Bone marrow (tissue), 2 donors: ENCODE results near the gene SRRM2.
A peak's percentile ranks its signal among the peaks of the same experiment; 100 is the strongest.

Experiments
- DNase-seq, 2 donors: peaks; one replicate each; lab custom pipeline; 2025; lab: John Stamatoyannopoulos, UW

The SRRM2 gene

DNA sequence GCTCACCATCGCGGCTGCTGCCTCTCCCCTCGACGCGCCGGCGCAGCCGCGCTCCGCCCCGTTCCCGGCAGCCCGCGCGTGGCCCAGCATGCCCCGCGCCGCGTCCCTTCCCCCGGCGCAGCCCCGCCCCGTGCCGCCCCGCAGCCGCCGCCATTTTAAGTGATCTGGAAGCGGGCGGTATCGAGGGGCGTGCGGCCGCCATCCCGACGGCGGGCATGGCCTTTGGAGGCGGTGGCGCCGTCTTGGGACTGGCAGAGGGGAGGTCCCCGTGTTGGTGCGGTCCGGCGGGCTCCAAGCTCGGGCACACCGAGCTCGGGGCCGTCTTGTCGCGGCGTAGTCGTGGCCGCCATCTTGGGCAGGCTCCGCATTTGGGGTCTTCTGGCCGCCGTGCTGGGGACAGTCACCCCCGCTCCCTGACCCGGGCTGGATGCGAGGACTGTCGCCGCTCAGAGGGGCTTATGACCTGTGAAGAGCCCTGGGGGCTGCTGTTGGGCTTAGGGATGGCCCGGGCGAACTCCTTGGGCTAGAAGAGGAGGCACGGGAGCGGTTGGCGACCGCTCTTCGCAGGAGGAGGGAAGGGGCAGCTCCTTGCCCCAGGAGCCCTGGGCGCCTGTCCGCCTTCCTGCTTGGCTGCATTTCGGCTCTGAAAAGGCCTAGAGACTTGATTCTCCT, 24.9 kb downstream of the SRRM2 start, which contains the start of gene ELOB:
ELOB (minus strand) TSS at position 50 of the 672 bp plus-strand sequence; CDS start at position 9, 41 bp downstream.
- peak; percentile 49 to 91 for DNase-seq

DNA sequence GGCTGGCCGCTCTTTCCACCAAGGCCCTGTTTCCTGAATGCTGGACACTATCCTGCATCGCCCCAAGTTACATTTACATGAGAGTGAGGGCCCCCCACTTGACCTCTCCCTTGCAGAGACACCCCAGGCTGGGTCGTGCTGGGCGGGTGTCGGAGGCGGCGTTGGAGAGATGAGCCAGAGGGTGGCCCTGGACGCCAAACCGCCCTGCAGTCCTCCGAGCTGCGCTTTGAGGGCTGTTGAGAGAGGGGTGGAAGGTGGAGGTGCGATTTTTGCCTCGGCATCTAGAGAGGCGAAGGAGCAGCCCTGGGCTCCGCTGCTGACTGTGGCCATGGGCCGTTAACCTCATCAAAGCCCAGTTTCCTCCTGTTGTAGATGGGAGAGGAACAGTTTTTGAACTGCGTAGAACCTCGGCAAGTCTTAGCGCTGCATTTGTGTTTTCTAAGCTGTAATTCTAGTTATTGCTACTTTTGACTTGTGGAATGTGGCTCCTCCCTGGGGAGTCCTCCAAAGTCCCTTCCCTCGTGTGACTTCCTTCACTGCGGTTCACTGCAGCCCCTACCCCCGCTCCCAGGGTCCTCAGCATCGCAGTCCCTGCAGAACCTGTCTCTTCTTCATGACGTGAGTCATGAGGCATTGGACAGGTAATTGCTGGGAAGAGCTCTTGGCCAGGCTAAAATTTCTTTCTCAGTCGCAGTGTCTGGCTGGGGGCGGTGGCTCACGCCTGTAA, 25.6 kb downstream of the SRRM2 start:
- peak in 1 of 2 donors; percentile 70 for DNase-seq

DNA sequence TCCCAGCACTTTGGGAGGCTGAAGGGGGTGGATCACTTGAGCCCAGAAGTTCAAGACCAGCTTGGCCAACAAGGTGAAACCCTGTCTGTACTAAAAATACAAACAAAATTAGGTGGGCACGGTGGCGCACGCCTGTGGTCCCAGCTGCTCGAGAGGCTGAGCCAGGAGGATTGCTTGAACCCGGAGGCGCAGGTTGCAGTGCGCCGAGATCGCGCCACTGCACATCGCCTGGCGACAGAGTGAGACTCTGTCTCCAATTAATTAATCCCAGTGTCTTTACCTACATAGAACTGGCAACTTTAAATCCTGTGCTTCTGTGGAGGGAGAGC, 26.2 kb downstream of the SRRM2 start:
- no peak for DNase-seq

DNA sequence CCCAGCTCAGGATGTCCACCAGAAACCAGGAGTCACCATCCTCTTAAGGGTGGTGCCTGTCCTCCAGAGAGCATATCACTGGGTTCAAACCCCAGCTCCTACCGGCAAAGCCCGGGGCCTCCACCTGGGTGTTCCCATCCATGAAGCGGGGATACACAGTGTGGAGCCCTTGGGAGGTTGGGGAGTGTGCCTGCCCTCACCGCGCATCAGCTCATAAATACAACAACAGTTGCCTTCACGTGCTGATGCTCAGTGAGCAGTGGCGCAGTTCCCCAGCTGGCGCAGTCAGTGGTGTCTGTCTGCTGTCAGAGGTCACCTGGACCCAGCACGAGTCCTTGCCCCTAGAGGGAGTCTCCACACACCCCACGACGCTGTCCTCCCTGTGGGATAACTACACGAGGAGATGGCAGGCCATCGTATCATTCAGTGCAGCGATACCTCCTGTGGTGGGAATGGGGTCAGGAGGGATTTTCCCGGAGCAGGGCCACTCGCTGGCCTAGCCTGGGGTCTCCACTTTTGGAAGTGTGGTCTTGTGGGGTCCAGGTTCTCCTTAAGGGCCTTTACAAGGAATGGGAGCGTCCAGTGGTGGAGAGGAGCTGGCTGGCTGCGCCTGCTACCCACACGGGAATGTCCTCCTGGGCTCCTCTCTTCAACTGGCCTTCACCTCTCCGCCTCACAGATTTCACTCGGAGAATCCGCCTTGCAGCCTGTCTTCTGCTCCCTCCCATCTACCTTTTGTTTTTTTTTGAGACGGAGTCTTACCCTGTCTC, 26.9 kb downstream of the SRRM2 start:
- no peak for DNase-seq

DNA sequence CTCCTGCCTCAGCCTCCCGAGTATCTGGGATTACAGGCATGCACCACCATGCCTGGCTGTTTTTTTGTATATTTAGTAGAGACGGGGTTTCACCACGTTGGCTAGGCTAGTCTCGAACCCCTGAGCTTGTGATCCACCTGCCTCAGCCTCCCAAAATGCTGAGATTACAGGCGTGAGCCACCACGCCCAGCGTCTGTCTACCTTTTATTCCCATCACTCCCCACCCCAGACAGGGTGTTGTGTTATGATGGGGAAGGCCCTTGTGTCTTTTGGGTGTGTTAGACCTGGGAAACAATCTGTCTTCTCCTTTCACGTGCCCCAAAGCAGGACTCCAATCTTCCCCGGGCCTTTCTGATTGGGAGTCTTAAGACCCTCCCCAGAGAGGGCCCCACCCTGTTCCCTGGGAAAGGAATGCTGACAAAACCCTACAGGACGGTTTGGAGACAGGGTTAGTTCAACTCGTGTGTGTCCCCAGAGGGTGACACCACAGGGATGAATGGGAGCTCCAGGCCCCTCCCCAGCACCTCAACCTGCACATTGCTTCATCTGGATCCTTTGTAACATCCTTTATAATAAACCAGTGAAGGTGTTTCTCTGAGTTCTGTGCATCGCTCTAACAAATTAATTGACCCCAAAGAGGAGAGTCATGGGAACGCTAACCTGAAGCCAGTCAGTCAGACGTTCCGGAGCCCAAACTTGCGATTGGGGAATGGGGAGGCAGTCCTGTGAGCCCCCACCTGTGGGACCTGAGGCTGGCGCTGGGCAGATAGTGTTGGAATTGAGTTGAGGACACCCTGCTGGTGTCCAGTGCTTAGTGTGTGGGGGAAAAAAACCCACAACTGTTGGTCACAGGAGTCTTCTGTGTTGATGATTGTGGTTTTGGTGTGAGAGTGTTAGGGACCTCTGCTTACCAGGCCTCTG, 27.8 kb downstream of the SRRM2 start:
- DNase-seq: no peak

DNA sequence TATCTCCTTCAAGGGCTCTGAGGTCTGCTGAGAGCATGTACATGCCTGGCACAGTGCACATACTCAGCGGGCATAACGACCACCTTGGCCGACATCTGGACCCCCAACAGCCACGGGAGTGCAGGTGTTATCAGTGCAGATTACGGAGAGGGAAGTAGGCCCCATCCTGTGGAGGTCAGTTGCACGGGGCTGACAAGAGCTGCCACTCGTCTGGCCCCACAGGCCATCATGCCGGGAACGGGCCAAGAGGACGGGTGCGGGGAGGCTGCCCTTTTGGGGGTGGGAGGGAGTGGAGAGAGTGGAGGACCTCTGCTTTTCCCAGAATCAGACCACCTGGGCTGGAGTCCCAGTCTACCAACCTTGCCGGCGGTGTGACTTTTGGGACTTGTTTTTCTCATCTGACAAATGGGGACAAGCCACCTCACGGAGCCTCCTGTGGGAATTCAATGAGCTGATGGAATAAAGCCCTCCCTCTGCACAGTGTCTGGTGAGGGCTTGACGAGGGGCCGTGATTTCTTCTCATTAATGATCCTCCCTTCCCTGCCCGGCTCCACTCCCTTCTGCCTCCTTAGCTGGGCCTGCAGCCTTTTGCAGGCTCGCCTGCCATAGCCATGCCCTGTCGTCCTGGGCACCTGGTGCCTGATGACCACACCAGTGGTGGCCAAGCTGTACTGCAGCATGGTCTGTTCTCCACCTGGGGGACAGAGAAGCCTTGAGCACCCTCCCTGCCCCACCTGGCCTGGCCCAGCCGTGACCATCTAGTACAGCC, 30.3 kb downstream of the SRRM2 start:
- no peak for DNase-seq

DNA sequence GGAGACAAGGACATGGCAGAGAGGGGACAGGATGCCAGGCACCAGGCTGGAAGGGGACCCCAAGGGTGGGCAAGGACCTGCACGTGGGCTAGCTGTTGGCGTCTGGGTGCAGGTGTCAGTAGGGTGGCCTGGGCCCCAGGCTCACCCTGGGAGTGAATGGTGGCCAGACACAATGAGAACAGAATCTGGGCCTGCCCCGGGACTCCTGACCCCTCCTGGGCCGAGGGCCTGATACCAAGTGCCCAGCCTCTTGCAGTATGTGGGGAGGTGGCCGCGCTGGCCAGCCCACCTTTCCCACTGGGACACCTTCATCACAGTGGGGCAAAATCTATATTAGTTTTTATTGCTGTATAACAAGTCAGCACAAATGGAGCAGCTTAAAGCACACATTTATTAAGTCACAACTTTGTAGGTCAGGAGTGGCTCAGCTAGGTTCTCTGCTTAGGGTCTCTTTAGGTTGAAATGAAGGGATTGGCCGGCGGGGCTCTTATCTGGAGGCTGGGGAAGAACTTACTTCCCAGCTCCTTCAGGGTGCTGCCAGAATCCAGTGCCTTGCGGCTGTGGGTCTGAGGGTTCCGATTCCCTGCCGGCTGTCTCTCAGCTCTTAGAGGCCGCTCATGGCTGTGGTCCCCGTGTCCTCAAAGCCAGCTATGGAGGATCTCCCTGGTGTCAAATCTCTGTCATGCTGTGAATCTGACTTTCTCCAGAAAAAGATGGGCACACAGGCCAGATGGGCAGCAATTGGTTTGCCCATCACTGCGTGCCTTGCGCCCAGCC, 31.3 kb downstream of the SRRM2 start:
- DNase-seq: no peak

DNA sequence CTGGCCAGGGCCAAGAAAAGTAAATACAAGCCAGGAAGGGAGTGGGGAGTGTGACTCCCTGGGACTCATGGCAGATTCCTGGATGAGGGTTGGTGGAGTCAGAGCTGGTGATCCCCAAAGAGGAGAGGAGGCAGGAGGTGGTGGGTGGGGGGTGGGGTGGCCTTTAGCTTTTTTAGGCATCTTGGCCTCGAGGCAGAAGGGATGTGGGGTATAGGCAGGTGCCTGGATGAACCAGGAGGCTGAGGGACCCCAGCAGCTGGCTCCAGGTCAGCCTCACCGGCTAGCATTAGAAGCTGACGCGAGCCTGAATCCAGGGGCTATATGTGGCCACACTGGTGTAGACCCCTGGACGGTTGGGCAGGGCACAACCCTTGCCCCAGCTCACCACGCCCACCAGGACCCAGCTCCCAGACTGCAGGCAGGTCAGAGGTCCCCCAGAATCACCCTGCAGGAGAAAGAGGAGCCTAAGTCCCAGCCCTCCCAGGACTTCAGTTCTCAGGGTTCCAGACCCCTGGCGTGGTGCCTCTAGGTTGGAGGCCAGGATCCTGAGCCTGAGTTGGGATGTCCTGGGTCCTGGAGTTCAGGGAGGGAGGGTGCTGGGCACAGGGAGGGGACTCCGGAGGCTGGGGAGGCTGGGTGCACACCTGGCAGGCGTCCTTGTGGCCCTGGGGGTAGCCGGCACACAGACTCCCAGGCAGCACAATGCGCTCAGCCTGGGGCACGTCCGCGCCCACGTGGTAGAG, 32.1 kb downstream of the SRRM2 start:
- DNase-seq: no peak

DNA sequence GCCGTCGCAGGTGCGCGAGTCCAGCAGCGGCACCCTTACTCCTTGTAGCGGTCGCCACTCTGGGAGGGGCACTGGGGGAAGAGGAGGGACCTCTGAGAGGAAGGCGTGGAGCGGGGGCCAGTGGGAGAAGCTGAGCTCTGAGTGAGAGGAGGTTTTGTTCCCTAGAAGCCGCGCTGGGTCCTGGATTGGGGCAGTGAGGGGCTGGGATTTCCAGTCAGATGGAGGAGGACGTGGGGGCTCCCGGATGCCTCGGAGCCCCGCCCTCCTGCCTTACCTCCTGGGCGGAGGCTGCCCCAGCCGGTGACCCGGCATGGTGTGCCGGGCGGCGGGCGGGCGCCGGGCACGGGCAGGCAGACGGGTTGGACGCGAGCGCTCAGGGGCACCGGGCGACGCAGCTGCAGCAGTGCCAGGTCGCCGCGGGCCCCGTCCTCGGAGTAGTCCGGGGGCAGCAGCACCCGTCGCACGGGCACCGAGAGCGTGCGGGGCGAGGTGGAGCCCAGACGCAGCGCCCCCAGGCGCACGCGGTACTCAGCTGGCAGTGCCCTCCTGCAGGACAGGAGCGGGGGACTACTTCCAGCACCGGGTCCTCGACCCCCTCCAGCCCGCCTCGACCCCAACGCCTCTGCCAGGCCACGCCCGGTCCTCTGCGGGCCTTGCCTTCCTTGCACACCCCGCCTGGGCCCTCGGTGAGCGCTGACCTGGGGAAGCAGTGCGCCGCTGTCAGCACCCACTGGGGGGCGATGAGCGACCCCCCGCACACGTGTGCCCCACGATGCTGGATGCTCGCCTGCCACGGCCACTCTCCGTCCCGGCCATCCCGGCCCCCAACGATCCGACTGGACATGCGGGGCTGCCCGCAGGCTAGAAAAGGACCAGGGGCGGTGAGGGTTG, 32.9 kb downstream of the SRRM2 start:
- DNase-seq: no peak

DNA sequence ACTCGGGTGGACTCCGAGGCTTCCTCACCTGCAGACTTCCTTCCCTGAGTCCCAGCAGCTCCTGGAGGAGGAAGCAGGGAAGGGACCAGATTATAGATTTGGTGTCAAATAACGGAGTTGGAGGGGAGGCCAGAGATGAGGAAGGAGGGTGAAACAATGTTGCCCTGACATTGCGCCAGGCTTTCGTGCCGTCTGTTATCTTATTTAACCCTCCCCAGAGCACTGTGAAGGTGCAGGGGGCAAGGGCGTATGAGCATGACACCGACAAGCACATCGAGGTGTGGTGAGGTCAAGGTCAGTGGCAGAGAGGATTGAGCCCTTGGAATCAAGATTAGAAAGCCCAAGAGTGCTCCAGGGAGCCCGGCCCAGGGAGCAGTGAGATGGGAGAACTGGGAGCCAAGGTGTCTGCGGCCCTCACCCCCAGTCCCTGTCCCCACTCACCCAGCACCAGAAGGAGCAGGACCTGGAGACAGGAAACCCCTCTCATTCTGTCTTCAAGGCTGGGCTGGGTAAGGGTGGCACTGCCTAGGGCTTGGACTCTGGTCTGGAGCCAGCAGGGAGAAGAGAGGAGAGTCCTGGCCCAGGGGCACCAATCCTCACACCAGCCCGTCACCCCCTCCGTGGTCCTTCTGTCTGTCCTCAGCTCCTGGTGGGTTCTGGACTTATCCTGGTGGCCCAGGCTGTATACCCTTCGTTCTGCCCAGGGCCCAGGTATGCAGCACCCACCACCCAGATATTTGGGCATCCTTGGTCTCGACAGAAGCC, 33.8 kb downstream of the SRRM2 start:
- DNase-seq: no peak

DNA sequence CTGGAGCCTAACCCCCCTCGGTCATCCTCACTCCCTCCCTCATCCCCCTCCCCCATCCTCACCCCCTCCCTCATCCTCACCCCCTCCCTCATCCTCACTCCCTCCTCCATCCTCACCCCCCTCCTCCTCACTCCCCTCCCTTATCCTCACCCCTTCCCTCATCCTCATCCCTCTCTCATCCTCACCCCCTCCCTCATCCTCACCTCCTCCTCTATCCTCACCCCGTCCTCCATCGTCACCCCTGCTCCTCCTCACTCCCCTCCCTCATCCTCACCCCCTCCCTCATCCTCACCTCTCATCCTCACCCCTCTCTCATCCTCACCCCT, 34.4 kb downstream of the SRRM2 start:
- no peak for DNase-seq

DNA sequence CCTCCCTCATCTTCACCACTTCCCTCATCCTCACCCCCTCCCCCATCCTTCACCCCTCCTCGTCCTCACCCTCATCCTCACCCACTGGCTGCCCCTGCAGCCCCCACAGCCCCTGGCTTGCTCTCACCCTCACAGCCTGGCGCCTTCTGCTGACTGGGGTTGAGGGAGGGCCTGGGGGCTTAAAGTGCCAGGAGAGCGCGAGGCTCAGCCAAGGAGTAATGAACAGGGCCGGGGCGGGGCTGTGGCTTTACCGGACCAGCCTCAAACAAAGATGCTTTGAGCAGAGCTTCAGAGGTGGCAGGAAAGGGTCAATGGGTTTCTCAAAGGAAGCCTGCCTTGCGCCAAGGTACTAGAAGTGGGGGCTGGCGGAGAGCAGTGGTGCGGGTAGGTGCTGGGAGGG, 35.0 kb downstream of the SRRM2 start, which contains the start of gene PRSS33:
PRSS33 (minus strand) TSS at position 155 of the 400 bp plus-strand sequence. CDS start 1,013 bp downstream, outside the sequence.
- DNase-seq: no peak

DNA sequence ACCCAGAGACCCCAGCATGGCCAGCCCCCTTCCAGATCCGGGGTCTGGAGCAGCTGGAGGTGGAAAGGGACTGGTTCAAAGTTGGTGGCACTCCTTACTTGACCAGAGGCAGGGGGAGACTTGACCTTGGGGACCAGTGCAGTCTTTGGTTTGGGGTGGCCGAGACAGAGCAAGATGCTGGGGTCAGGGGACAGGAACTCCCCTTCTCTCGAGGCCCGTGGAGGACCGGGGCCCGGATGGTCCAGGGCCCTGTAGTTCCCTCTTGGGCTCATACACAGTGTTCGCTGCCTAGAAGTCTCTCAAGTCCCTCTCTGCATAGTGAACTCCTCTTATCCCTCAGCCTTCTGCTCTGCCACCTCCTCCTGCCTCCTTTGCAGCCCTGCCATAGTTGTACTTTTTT, 35.5 kb downstream of the SRRM2 start:
- DNase-seq: no peak

DNA sequence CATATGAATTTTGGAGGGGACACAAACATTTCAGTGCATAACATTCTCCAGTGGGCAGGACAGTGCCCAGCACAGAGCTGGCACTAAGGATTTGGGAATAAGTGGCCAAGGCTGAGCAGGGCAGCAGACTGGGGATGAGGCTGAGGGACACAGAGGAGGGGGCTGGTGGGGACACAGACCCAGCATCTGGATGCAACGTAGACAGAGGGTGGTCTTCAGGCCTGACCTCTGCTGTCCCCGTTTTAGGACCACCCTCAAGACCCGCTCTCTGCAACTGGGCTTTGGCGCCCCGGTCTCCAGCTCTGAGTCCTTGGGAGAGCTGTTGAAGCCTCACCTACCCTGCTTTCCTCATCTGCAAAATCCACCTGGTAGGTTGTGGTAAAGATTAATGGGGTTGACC, 38.2 kb downstream of the SRRM2 start:
- DNase-seq: no peak

DNA sequence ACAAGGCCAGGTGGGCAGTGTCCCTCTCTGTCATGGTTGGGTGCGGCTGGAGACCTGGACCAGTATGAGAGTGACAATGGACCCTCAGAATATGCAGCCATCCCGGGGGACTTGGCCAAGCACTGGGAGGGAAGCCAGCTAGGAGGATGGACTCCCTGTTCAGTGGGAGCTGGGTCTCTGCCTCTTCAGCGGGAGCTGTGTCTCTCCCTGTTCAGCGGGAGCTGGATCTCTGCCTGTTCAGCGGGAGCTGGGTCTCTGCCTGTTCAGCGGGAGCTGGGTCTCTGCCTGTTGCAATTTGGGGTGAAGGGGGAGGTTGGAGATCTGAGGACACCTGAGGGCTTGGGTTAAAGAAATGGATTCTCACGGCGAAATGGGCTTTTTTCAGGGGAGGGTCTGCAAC, 38.7 kb downstream of the SRRM2 start:
- no peak for DNase-seq

DNA sequence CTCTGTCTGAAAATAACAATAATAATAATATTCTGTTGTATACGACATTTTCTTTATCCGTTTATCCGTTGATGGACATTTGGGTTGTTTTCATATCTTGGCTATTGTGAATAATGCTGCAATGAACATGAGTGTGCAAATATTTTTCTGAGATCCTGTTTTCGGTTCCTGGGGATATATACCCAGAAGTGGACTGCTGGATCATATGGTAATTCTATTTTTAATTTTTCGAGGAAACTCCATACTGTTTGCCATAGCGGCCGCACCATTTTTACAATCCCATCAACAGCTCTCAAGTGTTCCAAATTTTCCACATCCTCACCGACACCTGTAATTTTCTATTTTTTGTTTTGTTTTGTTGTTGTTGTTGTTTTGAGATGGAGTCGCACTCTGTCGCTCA, 40.5 kb downstream of the SRRM2 start:
- DNase-seq: no peak

DNA sequence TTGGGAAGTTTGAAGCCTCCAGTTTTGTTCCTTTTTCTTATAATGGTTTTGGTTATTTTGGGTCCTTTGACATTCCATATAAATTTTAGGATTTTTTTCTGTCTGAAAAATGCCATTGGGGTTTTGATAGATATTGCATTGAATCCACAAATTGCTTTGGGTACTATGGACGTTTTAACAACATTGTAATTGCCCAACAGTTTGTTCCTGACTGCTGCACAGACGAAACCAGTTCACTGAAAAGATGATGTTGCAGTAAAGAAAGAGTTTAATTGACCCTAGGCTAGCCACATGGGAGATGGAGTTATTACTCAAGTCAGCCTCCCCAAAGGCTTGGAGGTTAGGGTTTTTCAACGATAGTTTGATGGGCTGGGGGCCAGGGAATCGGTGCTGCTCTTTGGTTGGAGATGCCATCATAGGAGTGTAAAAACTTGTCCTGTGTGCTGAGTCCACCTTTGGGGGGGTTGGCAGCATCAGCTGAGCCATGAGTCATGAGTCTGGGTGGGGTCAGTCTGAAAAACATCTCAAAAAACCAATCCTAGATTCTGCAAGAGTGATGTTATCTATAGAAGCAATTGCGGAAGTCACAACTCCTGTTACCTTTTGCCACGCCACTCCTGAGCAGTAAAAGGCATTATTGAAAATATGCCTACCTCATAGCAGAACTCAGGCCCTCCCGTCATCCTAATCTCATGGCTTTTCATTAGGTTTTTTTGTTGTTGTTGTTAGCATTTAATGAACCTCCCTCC, 43.1 kb downstream of the SRRM2 start:
- DNase-seq: no peak
